ENCODE data around the gene ACOX2.

DNA sequence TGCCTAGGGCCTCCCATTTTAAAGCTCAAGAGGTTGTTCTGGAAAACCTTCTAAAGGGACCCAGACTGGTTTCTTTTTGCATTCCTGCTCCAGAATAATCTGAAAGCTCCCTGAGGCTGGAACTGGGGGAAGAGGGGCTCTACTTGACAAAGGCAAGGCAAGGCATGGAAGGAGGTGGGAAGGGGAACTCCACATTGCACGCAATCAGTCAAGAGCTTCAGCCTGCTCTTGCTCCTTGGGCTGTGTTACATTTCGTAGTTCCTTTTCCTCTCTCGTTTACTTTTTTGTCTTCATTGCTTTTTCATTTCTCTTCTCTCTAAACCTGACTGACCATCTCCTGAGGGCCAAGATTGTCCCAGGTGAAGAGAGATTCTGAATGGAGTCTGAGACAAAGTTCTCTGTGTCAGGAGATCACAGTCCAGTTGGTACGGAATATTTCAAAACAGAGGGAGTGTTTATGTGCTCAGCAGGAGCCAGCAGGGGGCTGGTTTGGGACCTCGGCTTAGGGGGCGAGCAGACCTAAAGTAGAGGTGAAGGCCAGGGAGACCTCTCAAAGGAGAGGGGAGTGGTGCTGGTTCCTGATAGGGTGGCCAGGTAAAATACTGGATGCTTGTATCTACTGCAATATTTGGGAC, 51.1 kb downstream of the ACOX2 start:
- TF ChIP-seq GABPA (IDR thresholded peaks at IDR 0.05 in 1 of 2, conservative IDR thresholded peaks at IDR 0.05 in 1 of 2) = no peak
- TF ChIP-seq TAF1 (conservative IDR thresholded peaks at IDR 0.05) = no peak
- TF ChIP-seq, protein P1, sequence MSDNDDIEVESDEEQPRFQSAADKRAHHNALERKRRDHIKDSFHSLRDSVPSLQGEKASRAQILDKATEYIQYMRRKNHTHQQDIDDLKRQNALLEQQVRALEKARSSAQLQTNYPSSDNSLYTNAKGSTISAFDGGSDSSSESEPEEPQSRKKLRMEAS (IDR thresholded peaks at IDR 0.05) = no peak
